ENCODE results near the gene CYSLTR2. TPM values are rescaled to one million over a fixed set of nuclear protein-coding genes. Genes with fewer than 3 reads are reported as not detected.

Gene CYSLTR2
- total RNA-seq, 2 donors from 2014 or later: 0.59 to 0.74 TPM

GRCh38 chr13:48630291-48630690 lies 23.4 kb upstream of the CYSLTR2 start:
- no peak for TF ChIP-seq POLR2AphosphoS5 (IDR thresholded peaks at IDR 0.05)
- no peak for TF ChIP-seq CTCF (IDR thresholded peaks at IDR 0.05)
- no peak for TF ChIP-seq POLR2A (IDR thresholded peaks at IDR 0.05)
- no peak overlapping the region for H3K27ac ChIP-seq
- H3K4me3 ChIP-seq: no peak overlapping the region
- no peaks in the 10 kb centered on the region for H3K4me1 ChIP-seq (replicated peaks)
- 94% methylated on average over 1 of the region's 1 CpG for WGBS
- H3K36me3 ChIP-seq: no peaks in the 10 kb centered on the region
- no peaks in the 10 kb centered on the region for H3K27me3 ChIP-seq (replicated peaks; ENCODE audit: insufficient read depth)
- no peak for DNase-seq (ENCODE audit: low spot score)
- intact Hi-C loops (cut with DNase I): no loop called here
- H3K9me3 ChIP-seq: no peaks in the 10 kb centered on the region

DNA sequence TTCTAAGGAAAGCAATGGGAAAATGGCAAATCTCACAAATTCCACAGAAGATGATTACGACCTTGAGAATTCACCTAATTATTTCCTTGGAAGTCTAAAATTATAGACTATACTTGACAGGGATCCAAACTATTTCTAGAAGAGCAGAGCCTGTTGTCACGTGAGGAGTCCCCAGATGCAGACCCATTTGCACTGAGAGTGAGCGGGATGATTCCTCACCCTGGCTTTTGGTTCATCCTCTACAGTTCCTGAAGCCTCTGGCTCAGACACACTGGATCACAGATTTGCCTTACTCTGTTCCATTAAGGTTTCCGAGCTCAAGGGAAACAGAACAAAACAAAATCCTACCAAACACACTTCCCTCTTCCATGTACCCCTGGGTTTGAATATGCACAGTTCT lies 23.0 kb upstream of the CYSLTR2 start:
- DNase-seq (ENCODE audit: low spot score): no peak
- H3K9me3 ChIP-seq: no peaks in the 10 kb centered on the region
- H3K27me3 ChIP-seq (replicated peaks; ENCODE audit: insufficient read depth): no peaks in the 10 kb centered on the region
- intact Hi-C loops (cut with DNase I): no loop called here
- TF ChIP-seq CTCF (IDR thresholded peaks at IDR 0.05) (no peak), POLR2A (IDR thresholded peaks at IDR 0.05) (no peak), POLR2AphosphoS5 (IDR thresholded peaks at IDR 0.05) (no peak)
- 84% methylated on average over 4 of the region's 4 CpGs for WGBS
- H3K36me3 ChIP-seq: no peaks in the 10 kb centered on the region
- no peak overlapping the region for H3K4me3 ChIP-seq
- no peaks in the 10 kb centered on the region for H3K4me1 ChIP-seq (replicated peaks)
- H3K27ac ChIP-seq: no peak overlapping the region

DNA sequence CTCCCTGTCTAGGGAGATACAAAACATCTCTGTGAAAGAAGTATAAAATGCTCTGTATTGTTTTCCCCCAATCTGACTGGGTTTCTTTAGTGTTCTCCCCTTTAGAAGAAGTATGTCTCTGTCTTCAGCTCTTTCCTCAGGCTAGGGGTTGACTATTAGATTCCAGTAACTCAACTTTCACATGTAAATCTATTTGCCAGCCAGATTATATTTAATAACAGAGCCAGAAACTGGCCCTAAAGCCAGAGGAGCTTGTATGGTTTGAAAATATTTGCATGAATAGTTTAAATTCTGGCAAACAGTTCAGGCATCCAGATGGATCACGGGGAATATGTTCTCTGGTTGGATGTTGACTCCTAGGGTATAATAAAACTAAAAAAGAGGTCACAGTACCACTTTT lies 22.3 kb upstream of the CYSLTR2 start:
- no peaks in the 10 kb centered on the region for H3K36me3 ChIP-seq
- TF ChIP-seq POLR2AphosphoS5 (IDR thresholded peaks at IDR 0.05) (no peak), POLR2A (IDR thresholded peaks at IDR 0.05) (no peak), CTCF (IDR thresholded peaks at IDR 0.05) (no peak)
- no peak overlapping the region for H3K27ac ChIP-seq
- H3K9me3 ChIP-seq: no peaks in the 10 kb centered on the region
- intact Hi-C loops (cut with DNase I): no loop called here
- DNase-seq (ENCODE audit: low spot score): no peak
- H3K4me1 ChIP-seq (replicated peaks): no peaks in the 10 kb centered on the region
- no peak overlapping the region for H3K4me3 ChIP-seq
- 64% methylated on average over 1 of the region's 1 CpG for WGBS
- H3K27me3 ChIP-seq (replicated peaks; ENCODE audit: insufficient read depth): no peaks in the 10 kb centered on the region

DNA sequence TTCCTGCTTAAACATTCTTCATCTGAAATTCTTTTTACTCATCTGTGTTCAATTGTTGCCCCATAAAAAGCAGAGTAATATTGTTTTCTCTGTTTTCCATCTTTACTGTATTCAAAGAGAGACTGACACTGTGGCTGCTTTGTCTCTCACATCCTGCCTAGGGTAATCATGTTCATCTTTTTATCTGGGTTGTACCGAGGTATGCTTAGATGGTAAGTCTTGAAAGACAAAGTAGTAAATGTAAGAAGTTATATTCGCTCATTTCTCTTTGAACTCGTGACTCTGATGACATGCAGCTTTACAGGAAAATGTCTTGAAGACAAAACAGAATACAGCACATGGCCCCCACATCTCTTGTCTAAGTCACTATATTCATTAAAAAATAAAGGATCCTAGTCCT lies 20.0 kb upstream of the CYSLTR2 start:
- Histone ChIP-seq H3K27me3 (replicated peaks; ENCODE audit: insufficient read depth) (no peaks in the 10 kb centered on the region), H3K36me3 (no peaks in the 10 kb centered on the region), H3K9me3 (no peaks in the 10 kb centered on the region), H3K4me3 (no peak overlapping the region), H3K27ac (no peak overlapping the region), H3K4me1 (replicated peaks) (no peaks in the 10 kb centered on the region)
- intact Hi-C loops (cut with DNase I): no loop called here
- WGBS: 78% methylated on average over 3 of the region's 3 CpGs
- no peak for DNase-seq (ENCODE audit: low spot score)
- no peak for TF ChIP-seq CTCF (IDR thresholded peaks at IDR 0.05)
- no peak for TF ChIP-seq POLR2A (IDR thresholded peaks at IDR 0.05)
- no peak for TF ChIP-seq POLR2AphosphoS5 (IDR thresholded peaks at IDR 0.05)

- no peaks in the 10 kb centered on the region for H3K9me3 ChIP-seq
- no peak overlapping the region for H3K4me3 ChIP-seq
- TF ChIP-seq POLR2A (IDR thresholded peaks at IDR 0.05) (no peak), CTCF (IDR thresholded peaks at IDR 0.05) (no peak), POLR2AphosphoS5 (IDR thresholded peaks at IDR 0.05) (no peak)
- DNase-seq (ENCODE audit: low spot score): no peak
- H3K27me3 ChIP-seq (replicated peaks; ENCODE audit: insufficient read depth): no peaks in the 10 kb centered on the region
- no peak overlapping the region for H3K27ac ChIP-seq
- no peaks in the 10 kb centered on the region for H3K4me1 ChIP-seq (replicated peaks)
- intact Hi-C loops (cut with DNase I): no loop called here
- no peaks in the 10 kb centered on the region for H3K36me3 ChIP-seq
These were observed 19.1 kb upstream of the CYSLTR2 start for GRCh38 chr13:48634636-48635035.

Data from prostate gland (tissue), 2 donors.